Trophoblast cell (in vitro differentiated cells and primary cell): ENCODE measurements around the gene WDPCP.

ENCODE experiments used
- DNase-seq, 2 donors: peaks; one replicate each; pipeline ENCODE4 v3.0.0-alpha.2; 2016
- H2AFZ ChIP-seq: 2 replicates; pipeline ENCODE4 v1.6.1; 2013; ENCODE audit warnings: low read length, moderate library complexity, mild to moderate bottlenecking; ENCODE audit not compliant: insufficient read depth, poor library complexity
- H2AK5ac ChIP-seq: 2 replicates; pipeline ENCODE4 v1.6.1; 2013; ENCODE audit warnings: mild to moderate bottlenecking, low read length
- H2BK120ac ChIP-seq: 2 replicates; pipeline ENCODE4 v1.6.1; 2013; ENCODE audit warnings: low read length, mild to moderate bottlenecking, moderate library complexity; ENCODE audit not compliant: insufficient read depth, poor library complexity
- H2BK12ac ChIP-seq: 2 replicates; pipeline ENCODE4 v1.6.1; 2013; ENCODE audit warnings: mild to moderate bottlenecking, low read length, moderate library complexity
- H2BK5ac ChIP-seq: 2 replicates; pipeline ENCODE4 v1.6.1; 2013; ENCODE audit warnings: low read length, low read depth, moderate library complexity, mild to moderate bottlenecking; ENCODE audit not compliant: poor library complexity
- H3K14ac ChIP-seq: 2 replicates; pipeline ENCODE4 v1.6.1; 2013; ENCODE audit warnings: mild to moderate bottlenecking, low read length
- H3K18ac ChIP-seq: 2 replicates; pipeline ENCODE4 v1.6.1; 2013; ENCODE audit warnings: mild to moderate bottlenecking, low read length
- H3K23ac ChIP-seq: 2 replicates; pipeline ENCODE4 v1.6.1; 2013; ENCODE audit warnings: low read length
- H3K27ac ChIP-seq: 2 replicates; pipeline ENCODE4 v1.5.1; 2013; ENCODE audit warnings: low read depth, mild to moderate bottlenecking, inconsistent platforms, low read length, moderate library complexity
- H3K27me3 ChIP-seq: 2 replicates; pipeline ENCODE4 v1.6.1; 2013; ENCODE audit warnings: inconsistent platforms, mild to moderate bottlenecking, low read length, moderate library complexity; ENCODE audit not compliant: insufficient read depth
- H3K36me3 ChIP-seq, 2 experiments: 1 replicate in 1 of 2; 2 replicates in 1 of 2; pipeline ENCODE4 v1.6.1; 2013; ENCODE audit warnings: low read length in 2 of 2, mild to moderate bottlenecking in 2 of 2, moderate library complexity in 1 of 2; ENCODE audit not compliant: insufficient read depth in 2 of 2, control insufficient read depth in 1 of 2
- H3K4ac ChIP-seq: 2 replicates; pipeline ENCODE4 v1.6.1; 2013; ENCODE audit warnings: low read depth, mild to moderate bottlenecking, low read length, moderate library complexity
- H3K4me1 ChIP-seq, 2 experiments: 1 replicate in 1 of 2; 2 replicates in 1 of 2; pipeline ENCODE4 v1.6.1; 2013; ENCODE audit warnings: low read length in 2 of 2, mild to moderate bottlenecking in 2 of 2, moderate library complexity in 1 of 2; ENCODE audit not compliant: insufficient read depth in 2 of 2, control insufficient read depth in 1 of 2
- H3K4me2 ChIP-seq: 2 replicates; pipeline ENCODE4 v1.6.1; 2013; ENCODE audit warnings: inconsistent platforms, mild to moderate bottlenecking, low read length, moderate library complexity
- H3K4me3 ChIP-seq: 2 replicates; pipeline ENCODE4 v1.5.1; 2013; ENCODE audit warnings: mild to moderate bottlenecking, low read depth, low read length, inconsistent platforms
- H3K79me1 ChIP-seq: one replicate; pipeline ENCODE4 v1.6.1; 2013; ENCODE audit warnings: low read length
- H3K79me2 ChIP-seq: 2 replicates; pipeline ENCODE4 v1.6.1; 2013; ENCODE audit warnings: low read length, mild to moderate bottlenecking; ENCODE audit not compliant: control insufficient read depth, insufficient read depth, poor library complexity
- H3K9ac ChIP-seq: 2 replicates; pipeline ENCODE4 v1.6.1; 2013; ENCODE audit warnings: mild to moderate bottlenecking, low read length
- H3K9me3 ChIP-seq: 2 replicates; pipeline ENCODE4 v1.6.1; 2013; ENCODE audit warnings: low read depth, mild to moderate bottlenecking, control low read depth, inconsistent platforms, low read length; ENCODE audit not compliant: insufficient read depth
- H4K12ac ChIP-seq: 2 replicates; pipeline ENCODE4 v1.6.1; 2013; ENCODE audit warnings: low read depth, mild to moderate bottlenecking, low read length, moderate library complexity
- H4K8ac ChIP-seq: 2 replicates; pipeline ENCODE4 v1.6.1; 2013; ENCODE audit warnings: low read depth, mild to moderate bottlenecking, low read length, moderate library complexity
- H4K91ac ChIP-seq: one replicate; pipeline ENCODE4 v1.6.1; 2013; ENCODE audit warnings: low read depth, mild to moderate bottlenecking, low read length, moderate library complexity
- WGBS: extraction: QIAGEN DNeasy Blood & Tissue Kit; methylation state at CpG from one replicate; pipeline ENCODE4 v1.1.7; 2013; ENCODE audit warnings: missing lambda C conversion rate; ENCODE audit not compliant: insufficient read length, insufficient coverage; ENCODE audit errors: extremely low coverage; 5-methylcytosine and 5-hydroxymethylcytosine counted together

WDPCP gene

GRCh38 chr2:63598981-63599380 is 10.7 kb upstream of the WDPCP start:
- no peak overlapping the region for H2BK12ac ChIP-seq
- WGBS, result no CpG with 5 or more reads among the region's 2 CpGs

GRCh38 chr2:63596401-63596883 is 8.2 kb upstream of the WDPCP start:
- no peak overlapping the region for H4K91ac ChIP-seq
- no peak overlapping the region for H3K4me2 ChIP-seq
- no peak overlapping the region for H3K9ac ChIP-seq
- H2AFZ ChIP-seq, result no peak overlapping the region
- peaks cover 0 to under 1% of the 10 kb centered on the region in 2 experiments for H3K4me1 ChIP-seq
- H3K27ac ChIP-seq, result no peak overlapping the region
- H3K36me3 ChIP-seq, result peaks cover 0 to 3% of the 10 kb centered on the region in 2 experiments
- no peaks in the 10 kb centered on the region for H3K9me3 ChIP-seq
- no peak overlapping the region for H4K8ac ChIP-seq
- no peak overlapping the region for H3K4ac ChIP-seq
- H3K18ac ChIP-seq, result no peak overlapping the region
- no peak overlapping the region for H3K23ac ChIP-seq
- no peak overlapping the region for H2BK120ac ChIP-seq
- no peak overlapping the region for H2AK5ac ChIP-seq
- no peaks in the 10 kb centered on the region for H3K27me3 ChIP-seq
- no peaks in the 10 kb centered on the region for H3K79me1 ChIP-seq
- H4K12ac ChIP-seq, result no peak overlapping the region
- H3K79me2 ChIP-seq, result no peaks in the 10 kb centered on the region
- WGBS, result no CpG with 5 or more reads among the region's 2 CpGs
- no peak overlapping the region for H3K4me3 ChIP-seq
- H2BK12ac ChIP-seq, result no peak overlapping the region
- no peak overlapping the region for H2BK5ac ChIP-seq
- H3K14ac ChIP-seq, result no peak overlapping the region
- DNase-seq, result no peak

More at GRCh38 chr2:63598981-63599380, 10.7 kb upstream of the WDPCP start:
- DNase-seq, result no peak
- H3K4me1 ChIP-seq, result peaks cover 0 to 2% of the 10 kb centered on the region in 2 experiments
- peaks cover 8 to 9% of the 10 kb centered on the region in 2 experiments for H3K36me3 ChIP-seq
- no peaks in the 10 kb centered on the region for H3K79me2 ChIP-seq
- no peaks in the 10 kb centered on the region for H3K79me1 ChIP-seq
- no peak overlapping the region for H2BK5ac ChIP-seq
- no peak overlapping the region for H3K4me3 ChIP-seq
- H4K12ac ChIP-seq, result no peak overlapping the region
- no peak overlapping the region for H2AFZ ChIP-seq
- H3K14ac ChIP-seq, result no peak overlapping the region
- no peak overlapping the region for H3K4me2 ChIP-seq
- H3K9me3 ChIP-seq, result no peaks in the 10 kb centered on the region
- no peak overlapping the region for H3K9ac ChIP-seq
- no peak overlapping the region for H4K91ac ChIP-seq
- no peak overlapping the region for H3K27ac ChIP-seq
- no peak overlapping the region for H3K4ac ChIP-seq
- no peak overlapping the region for H3K18ac ChIP-seq
- no peak overlapping the region for H2AK5ac ChIP-seq
- H3K27me3 ChIP-seq, result no peaks in the 10 kb centered on the region
- H2BK120ac ChIP-seq, result no peak overlapping the region
- no peak overlapping the region for H3K23ac ChIP-seq
- no peak overlapping the region for H4K8ac ChIP-seq

GRCh38 chr2:63594660-63595059 is 6.4 kb upstream of the WDPCP start:
- H3K14ac ChIP-seq, result no peak overlapping the region
- no peaks in the 10 kb centered on the region for H3K27me3 ChIP-seq
- H3K4me2 ChIP-seq, result no peak overlapping the region
- no CpG with 5 or more reads among the region's 3 CpGs for WGBS
- no peak overlapping the region for H4K8ac ChIP-seq
- H2BK5ac ChIP-seq, result no peak overlapping the region
- no peaks in the 10 kb centered on the region for H3K4me1 ChIP-seq
- H4K91ac ChIP-seq, result no peak overlapping the region
- H3K36me3 ChIP-seq, result peaks cover 0 to 5% of the 10 kb centered on the region in 2 experiments
- no peak overlapping the region for H3K27ac ChIP-seq
- H3K18ac ChIP-seq, result no peak overlapping the region
- peaks cover 2% of the 10 kb centered on the region for H3K79me2 ChIP-seq
- H2BK120ac ChIP-seq, result no peak overlapping the region
- H2AK5ac ChIP-seq, result no peak overlapping the region
- H3K4me3 ChIP-seq, result no peak overlapping the region
- no peak for DNase-seq
- H3K79me1 ChIP-seq, result no peaks in the 10 kb centered on the region
- H3K4ac ChIP-seq, result no peak overlapping the region
- H2BK12ac ChIP-seq, result no peak overlapping the region
- no peak overlapping the region for H3K23ac ChIP-seq
- no peak overlapping the region for H3K9ac ChIP-seq
- H3K9me3 ChIP-seq, result no peaks in the 10 kb centered on the region
- H2AFZ ChIP-seq, result no peak overlapping the region
- H4K12ac ChIP-seq, result no peak overlapping the region

- Histone ChIP-seq H4K12ac (no peak overlapping the region), H3K23ac (no peak overlapping the region), H3K4me2 (no peak overlapping the region), H4K91ac (no peak overlapping the region), H3K18ac (no peak overlapping the region), H3K9ac (no peak overlapping the region), H3K4me3 (no peak overlapping the region), H3K14ac (no peak overlapping the region), H3K4ac (no peak overlapping the region), H2BK120ac (no peak overlapping the region), H3K9me3 (no peaks in the 10 kb centered on the region), H4K8ac (no peak overlapping the region), H2AFZ (no peak overlapping the region), H3K27me3 (peaks cover 2% of the 10 kb centered on the region), H3K79me1 (peaks cover 9% of the 10 kb centered on the region), H2BK12ac (no peak overlapping the region), H3K27ac (no peak overlapping the region), H3K79me2 (peaks cover 7% of the 10 kb centered on the region), H3K36me3 (peaks cover 0 to 3% of the 10 kb centered on the region in 2 experiments), H2BK5ac (no peak overlapping the region), H3K4me1 (peaks cover 0 to 2% of the 10 kb centered on the region in 2 experiments), H2AK5ac (no peak overlapping the region)
- no CpG with 5 or more reads among the region's 3 CpGs for WGBS
- DNase-seq, result no peak
These were observed 3.4 kb upstream of the WDPCP start for GRCh38 chr2:63591566-63592175.
